ENCODE data around the gene SUB1.

GRCh38 chr5:32597041-32597629 lies 11.8 kb downstream of the SUB1 start:
- TF ChIP-seq REST (IDR thresholded peaks at IDR 0.05; ENCODE audit: insufficient replicate concordance, low read depth) (no peak), CTCF (IDR thresholded peaks at IDR 0.05; ENCODE audit: insufficient read depth, low read length) (no peak), POLR2AphosphoS5 (IDR thresholded peaks at IDR 0.05; ENCODE audit: low read depth) (peak; percentile 46; the same call in 1 of the 2 replicates), SPI1 (IDR thresholded peaks at IDR 0.05; ENCODE audit: borderline replicate concordance, low read depth) (peak; percentile 84; the same call in 1 of the 2 replicates), GABPA (IDR thresholded peaks at IDR 0.05; ENCODE audit: low read depth) (no peak)
